Natural killer cell (primary cell): ENCODE data around the gene ULBP3. TPM values are rescaled to one million over a fixed set of nuclear protein-coding genes. Genes with fewer than 3 reads are reported as not detected.

Experiments used
- ATAC-seq, 3 donors: fragments of 150-1000 bp in 2 of 3; fragments of 200-7000 bp in 1 of 3; cut with Tn5 transposase; 1 replicate in 1 of 3; 2 replicates in 2 of 3; pipeline ENCODE4 v1.10.0; 2021; ENCODE audit warnings: mild to moderate bottlenecking in 2 of 3, moderate library complexity in 2 of 3
- DNase-seq, 2 donors: peaks; one replicate each; pipeline versions ENCODE4 v3.0.0 to v3.0.0-alpha.2; 2013 to 2021; ENCODE audit warnings: mixed read lengths in 1 of 2
- H3K27ac ChIP-seq: one replicate; pipeline ENCODE4 v1.5.1; 2013; ENCODE audit warnings: mild to moderate bottlenecking, low read length
- H3K27me3 ChIP-seq: one replicate; pipeline ENCODE4 v1.6.1; 2013; ENCODE audit warnings: low read length; ENCODE audit not compliant: control insufficient read depth, insufficient read depth
- H3K36me3 ChIP-seq: one replicate; pipeline ENCODE4 v1.6.1; 2013; ENCODE audit warnings: low read length; ENCODE audit not compliant: control insufficient read depth, insufficient read depth
- H3K4me1 ChIP-seq: one replicate; pipeline ENCODE4 v1.6.1; 2013; ENCODE audit warnings: low read length; ENCODE audit not compliant: control insufficient read depth, insufficient read depth
- H3K4me3 ChIP-seq: one replicate; pipeline ENCODE4 v1.5.1; 2013; ENCODE audit warnings: low read length
- H3K9me3 ChIP-seq: one replicate; pipeline ENCODE4 v1.6.1; 2013; ENCODE audit warnings: low read length; ENCODE audit not compliant: control insufficient read depth, insufficient read depth
- H3K27ac Mint-ChIP-seq, 2 donors: one replicate each; pipeline ENCODE4 v1.8.0; 2022; ENCODE audit warnings: mild to moderate bottlenecking in 2 of 2, mixed read lengths in 2 of 2, moderate library complexity in 1 of 2
- H3K27me3 Mint-ChIP-seq, 2 donors: one replicate each; pipeline ENCODE4 v1.8.0; 2022; ENCODE audit warnings: low read depth in 2 of 2, mixed read lengths in 2 of 2
- H3K36me3 Mint-ChIP-seq: one replicate; pipeline ENCODE4 v1.8.0; 2022; ENCODE audit warnings: mixed read lengths
- H3K4me1 Mint-ChIP-seq, 2 donors: one replicate each; pipeline ENCODE4 v1.8.0; 2022; ENCODE audit warnings: mixed read lengths in 2 of 2
- H3K4me3 Mint-ChIP-seq: one replicate; pipeline ENCODE4 v1.8.0; 2022; ENCODE audit warnings: mild to moderate bottlenecking, moderate library complexity, mixed read lengths
- H3K9me3 Mint-ChIP-seq, 2 donors: one replicate each; pipeline ENCODE4 v1.8.0; 2022; ENCODE audit warnings: mixed read lengths in 2 of 2
- WGBS: methylation state at CpG from one replicate; pipeline ENCODE4 v1.1.7; 2013; ENCODE audit warnings: missing lambda C conversion rate; ENCODE audit not compliant: insufficient coverage; 5-methylcytosine and 5-hydroxymethylcytosine counted together
- intact Hi-C: fragments of 100-400 bp; cut with micrococcal nuclease; formaldehyde crosslinking; loops from one replicate; pipeline ENCODE4 v1.14.2; 2022
- total RNA-seq, 4 donors: library from RNA; stranded (reverse); fragments of 120-200 nt in 1 of 4; gene quantifications; one replicate each; pipeline versions ENCODE4 v1.2.3 to v1.2.4, GENCODE V29; 2013 to 2022
- TF ChIP-seq, protein P1 (sequence below): fragments of 200-600 bp; IDR thresholded peaks from one replicate; pipeline ENCODE4 v1.8.0; 2022; ENCODE audit warnings: antibody characterized with exemption

ULBP3 gene
- total RNA-seq, 3 donors from 2014 or later (not counting 1 experiment from before 2014, with no cell fraction given): 0.64 to 1.5 (median 0.75) TPM

DNA sequence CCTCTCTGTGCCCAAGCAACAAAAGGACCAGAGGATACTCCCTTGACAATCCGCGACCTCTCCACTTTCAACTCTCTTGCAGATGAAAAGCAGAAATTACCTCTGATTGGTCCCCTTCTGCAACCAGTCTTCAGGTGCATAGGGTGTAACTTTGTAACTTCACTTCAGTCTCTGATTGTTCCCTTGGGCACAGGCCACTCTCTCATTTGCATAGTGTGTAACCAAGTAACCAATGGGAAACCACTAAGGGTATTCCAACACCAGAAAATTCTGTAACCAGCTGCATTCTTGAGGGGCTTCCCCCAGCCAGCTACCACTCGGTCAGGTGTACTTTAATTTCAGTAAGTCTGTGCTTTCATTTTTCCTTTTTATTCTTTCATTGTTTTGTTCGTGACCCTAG lies 39.2 kb downstream of the ULBP3 start:
- intact Hi-C loops: no loop called here
- Histone ChIP-seq H3K27ac (no peak overlapping the region), H3K4me1 (peaks cover 8% of the 10 kb centered on the region), H3K9me3 (no peaks in the 10 kb centered on the region), H3K4me3 (no peak overlapping the region), H3K27me3 (peaks cover 16% of the 10 kb centered on the region), H3K36me3 (no peaks in the 10 kb centered on the region)
- Mint-ChIP-seq H3K27me3 (peaks cover 68 to 70% of the 10 kb centered on the region in 2 donors), H3K4me1 (peaks cover 0 to 6% of the 10 kb centered on the region in 2 donors), H3K36me3 (no peaks in the 10 kb centered on the region), H3K9me3 (no peaks in the 10 kb centered on the region), H3K27ac (no peak overlapping the region), H3K4me3 (no peak overlapping the region)
- ATAC-seq: no peak
- TF ChIP-seq, protein P1, sequence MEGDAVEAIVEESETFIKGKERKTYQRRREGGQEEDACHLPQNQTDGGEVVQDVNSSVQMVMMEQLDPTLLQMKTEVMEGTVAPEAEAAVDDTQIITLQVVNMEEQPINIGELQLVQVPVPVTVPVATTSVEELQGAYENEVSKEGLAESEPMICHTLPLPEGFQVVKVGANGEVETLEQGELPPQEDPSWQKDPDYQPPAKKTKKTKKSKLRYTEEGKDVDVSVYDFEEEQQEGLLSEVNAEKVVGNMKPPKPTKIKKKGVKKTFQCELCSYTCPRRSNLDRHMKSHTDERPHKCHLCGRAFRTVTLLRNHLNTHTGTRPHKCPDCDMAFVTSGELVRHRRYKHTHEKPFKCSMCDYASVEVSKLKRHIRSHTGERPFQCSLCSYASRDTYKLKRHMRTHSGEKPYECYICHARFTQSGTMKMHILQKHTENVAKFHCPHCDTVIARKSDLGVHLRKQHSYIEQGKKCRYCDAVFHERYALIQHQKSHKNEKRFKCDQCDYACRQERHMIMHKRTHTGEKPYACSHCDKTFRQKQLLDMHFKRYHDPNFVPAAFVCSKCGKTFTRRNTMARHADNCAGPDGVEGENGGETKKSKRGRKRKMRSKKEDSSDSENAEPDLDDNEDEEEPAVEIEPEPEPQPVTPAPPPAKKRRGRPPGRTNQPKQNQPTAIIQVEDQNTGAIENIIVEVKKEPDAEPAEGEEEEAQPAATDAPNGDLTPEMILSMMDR: no peak
- DNase-seq: no peak
- 60% methylated on average over 4 of the region's 4 CpGs for WGBS

- Histone ChIP-seq H3K9me3 (no peaks in the 10 kb centered on the region), H3K4me3 (no peak overlapping the region), H3K4me1 (peaks cover 8% of the 10 kb centered on the region), H3K27ac (no peak overlapping the region), H3K36me3 (no peaks in the 10 kb centered on the region), H3K27me3 (peaks cover 17% of the 10 kb centered on the region)
- WGBS: 76% methylated on average over 3 of the region's 7 CpGs
- ATAC-seq (no peak), DNase-seq (no peak)
- H3K36me3 Mint-ChIP-seq: no peaks in the 10 kb centered on the region
- peaks cover 68 to 69% of the 10 kb centered on the region in 2 donors for H3K27me3 Mint-ChIP-seq
- intact Hi-C loops: no loop called here
- no peaks in the 10 kb centered on the region for H3K9me3 Mint-ChIP-seq
- H3K4me1 Mint-ChIP-seq: peaks cover 0 to 6% of the 10 kb centered on the region in 2 donors
- TF ChIP-seq, protein P1: no peak
- no peak overlapping the region for H3K27ac Mint-ChIP-seq
- H3K4me3 Mint-ChIP-seq: no peak overlapping the region
Measured at GRCh38 chr6:150029276-150029675, 39.6 kb downstream of the ULBP3 start.

DNA sequence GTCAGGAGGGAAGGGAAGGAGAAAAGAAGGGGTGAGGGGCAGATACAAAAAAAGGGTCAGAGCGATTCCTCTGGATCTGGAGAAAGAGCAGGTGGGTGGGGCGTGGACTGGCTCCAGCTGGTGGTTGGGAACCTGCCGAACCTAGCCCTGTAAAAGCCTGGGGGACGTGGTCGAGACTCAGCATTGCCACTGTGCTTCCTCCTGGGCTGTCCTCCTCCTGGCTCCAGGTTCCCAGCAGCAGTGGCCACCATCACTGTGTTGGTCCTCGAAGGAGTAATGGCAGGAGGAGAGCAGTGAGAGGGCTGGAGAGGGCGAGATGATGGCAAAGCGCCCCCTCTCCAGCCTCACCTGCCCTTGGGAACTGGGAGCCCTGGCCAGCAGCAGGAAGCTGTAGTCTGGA lies 40.1 kb downstream of the ULBP3 start:
- Mint-ChIP-seq H3K27ac (no peak overlapping the region), H3K4me1 (peaks cover 0 to 6% of the 10 kb centered on the region in 2 donors), H3K27me3 (peaks cover 64 to 65% of the 10 kb centered on the region in 2 donors), H3K4me3 (no peak overlapping the region), H3K9me3 (no peaks in the 10 kb centered on the region), H3K36me3 (no peaks in the 10 kb centered on the region)
- DNase-seq (no peak), ATAC-seq (no peak)
- TF ChIP-seq, protein P1: no peak
- WGBS: 71% methylated on average over 7 of the region's 8 CpGs
- no peaks in the 10 kb centered on the region for H3K9me3 ChIP-seq
- no peak overlapping the region for H3K27ac ChIP-seq
- H3K4me1 ChIP-seq: peaks cover 8% of the 10 kb centered on the region
- peaks cover 17% of the 10 kb centered on the region for H3K27me3 ChIP-seq
- intact Hi-C loops: no loop called here
- H3K4me3 ChIP-seq: no peak overlapping the region
- no peaks in the 10 kb centered on the region for H3K36me3 ChIP-seq
